Stimulated activated naive B cell treated with anti-CD40 and anti-IgM and Interleukin-4, amounts not matched to agents 10 μg/mL and 1 μg/mL and 100 μg/mL, for 72 hours (primary cell): ENCODE results near the gene MME.

ENCODE experiments used
- ATAC-seq, 2 donors: fragments of 150-1000 bp; cut with Tn5 transposase; replicated peaks; 2 replicates each; pipeline ENCODE4 v1.10.0; 2021; ENCODE audit warnings: moderate library complexity in 1 of 2
- DNase-seq: peaks from one replicate; pipeline ENCODE4 v3.0.0; 2021
- H3K27ac Mint-ChIP-seq: one replicate; pipeline ENCODE4 v1.8.0; 2022; ENCODE audit warnings: mild to moderate bottlenecking, mixed read lengths
- H3K27me3 Mint-ChIP-seq, 2 donors: one replicate each; pipeline ENCODE4 v1.8.0; 2022; ENCODE audit warnings: mixed read lengths in 2 of 2
- H3K36me3 Mint-ChIP-seq, 2 donors: one replicate each; pipeline ENCODE4 v1.8.0; 2022; ENCODE audit warnings: mixed read lengths in 2 of 2, mild to moderate bottlenecking in 1 of 2
- H3K4me1 Mint-ChIP-seq, 2 donors: one replicate each; pipeline ENCODE4 v1.8.0; 2022; ENCODE audit warnings: mixed read lengths in 2 of 2, mild to moderate bottlenecking in 1 of 2
- H3K4me3 Mint-ChIP-seq, 2 donors: one replicate each; pipeline ENCODE4 v1.8.0; 2022; ENCODE audit warnings: mild to moderate bottlenecking in 2 of 2, mixed read lengths in 2 of 2, moderate library complexity in 1 of 2
- H3K9me3 Mint-ChIP-seq, 2 donors: one replicate each; pipeline ENCODE4 v1.8.0; 2022; ENCODE audit warnings: mixed read lengths in 2 of 2, mild to moderate bottlenecking in 1 of 2

The MME gene

GRCh38 chr3:155070316-155070715 lies 9.8 kb upstream of the MME start:
- Mint-ChIP-seq H3K9me3 (peaks cover 2% of the 10 kb centered on the region in 2 donors), H3K4me1 (peaks cover 0 to 2% of the 10 kb centered on the region in 2 donors), H3K4me3 (no peak overlapping the region), H3K27ac (no peak overlapping the region), H3K27me3 (no peaks in the 10 kb centered on the region), H3K36me3 (no peaks in the 10 kb centered on the region)
- ATAC-seq (no peak), DNase-seq (no peak)

DNA sequence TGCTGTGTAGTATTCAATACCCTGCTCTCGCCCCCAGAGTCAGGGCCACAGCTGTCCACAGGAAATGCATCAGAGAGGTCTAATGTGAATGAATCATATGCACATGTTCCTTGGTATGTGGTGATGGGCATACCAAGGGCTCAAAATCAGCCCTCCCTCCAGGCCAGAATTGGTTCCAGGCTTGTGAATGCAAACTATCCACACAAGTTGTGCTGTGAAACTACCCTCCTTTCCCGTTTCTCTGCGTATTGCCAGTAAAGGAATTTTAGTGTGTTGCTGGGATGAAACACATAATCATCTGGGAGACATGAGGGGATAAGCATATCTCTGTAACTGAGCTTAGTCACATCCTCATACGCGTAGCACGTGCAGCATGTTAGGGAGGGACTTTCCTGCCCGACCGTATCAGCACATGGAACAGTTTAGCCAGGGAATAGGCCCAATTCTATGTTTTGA lies 9.2 kb upstream of the MME start:
- H3K4me1 Mint-ChIP-seq, result no peaks in the 10 kb centered on the region
- no peak for ATAC-seq
- H3K36me3 Mint-ChIP-seq, result no peaks in the 10 kb centered on the region
- no peak for DNase-seq
- H3K4me3 Mint-ChIP-seq, result no peak overlapping the region
- no peak overlapping the region for H3K27ac Mint-ChIP-seq
- H3K9me3 Mint-ChIP-seq, result peaks cover 6 to 8% of the 10 kb centered on the region in 2 donors
- no peaks in the 10 kb centered on the region for H3K27me3 Mint-ChIP-seq

- ATAC-seq, result no peak
- Mint-ChIP-seq H3K4me3 (no peak overlapping the region), H3K4me1 (peaks cover 4 to 15% of the 10 kb centered on the region in 2 donors), H3K27ac (no peak overlapping the region), H3K36me3 (no peaks in the 10 kb centered on the region), H3K9me3 (peaks cover 6 to 9% of the 10 kb centered on the region in 2 donors), H3K27me3 (peaks cover 7 to 17% of the 10 kb centered on the region in 2 donors)
- DNase-seq, result no peak
Observed at GRCh38 chr3:155075200-155075599, 4.9 kb upstream of the MME start.

GRCh38 chr3:155076888-155077287 lies 3.2 kb upstream of the MME start:
- no peak overlapping the region for H3K4me3 Mint-ChIP-seq
- H3K27ac Mint-ChIP-seq, result no peak overlapping the region
- H3K36me3 Mint-ChIP-seq, result no peaks in the 10 kb centered on the region
- no peak for ATAC-seq
- H3K27me3 Mint-ChIP-seq, result peaks cover 7 to 23% of the 10 kb centered on the region in 2 donors
- no peak for DNase-seq
- peaks cover 6 to 9% of the 10 kb centered on the region in 2 donors for H3K9me3 Mint-ChIP-seq
- peaks cover 6 to 27% of the 10 kb centered on the region in 2 donors for H3K4me1 Mint-ChIP-seq

DNA sequence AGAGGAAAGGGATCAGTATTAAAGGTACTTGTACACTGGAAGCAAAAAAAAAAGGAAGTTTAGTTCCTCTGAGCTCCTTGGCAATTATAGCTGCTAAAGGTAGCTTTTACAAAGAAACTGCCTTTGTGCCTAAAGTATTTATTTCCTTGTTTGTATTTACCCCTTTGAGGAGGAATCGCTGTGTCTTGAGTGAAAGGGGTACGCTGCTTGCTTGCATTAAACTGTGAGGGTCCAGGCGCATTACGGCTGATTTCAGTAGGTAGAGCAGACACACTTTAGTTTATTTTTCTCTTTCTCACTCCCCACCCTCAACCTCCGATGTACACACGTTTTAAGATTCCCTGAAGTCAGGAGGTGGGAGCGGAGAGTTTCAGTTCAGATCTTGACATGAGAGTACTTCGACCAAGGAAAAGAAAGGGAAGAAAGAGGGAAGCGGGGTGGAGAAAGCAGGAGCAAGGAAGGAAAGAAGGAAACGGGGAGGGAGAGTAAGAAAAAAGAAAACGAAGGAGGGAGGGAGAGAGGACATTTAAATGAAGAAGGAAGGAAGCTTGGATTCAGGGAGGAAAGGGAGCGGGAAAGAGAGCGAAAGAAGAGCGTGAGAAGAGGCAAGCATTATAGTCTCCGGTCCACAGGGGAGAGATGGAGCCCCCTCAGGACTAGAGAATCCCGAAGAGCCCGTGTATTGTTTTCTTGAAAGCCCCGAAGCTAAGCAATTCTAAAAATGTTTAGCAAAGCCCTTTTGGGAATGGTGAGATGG lies 1.2 kb upstream of the MME start:
- peak overlapping the region; percentile 86 to 87 for H3K4me3 Mint-ChIP-seq
- DNase-seq, result no peak

GRCh38 chr3:155079468-155079745 lies 712 bp upstream of the MME start:
- Mint-ChIP-seq H3K4me1 (peaks cover 6 to 28% of the 10 kb centered on the region in 2 donors), H3K27ac (no peak overlapping the region), H3K27me3 (peaks cover 7 to 23% of the 10 kb centered on the region in 2 donors), H3K36me3 (no peaks in the 10 kb centered on the region), H3K4me3 (peak overlapping the region; percentile 86 to 87), H3K9me3 (peaks cover 4 to 9% of the 10 kb centered on the region in 2 donors)
- ATAC-seq, result peak; percentile 61 to 69
- DNase-seq, result no peak

More for the DNA sequence above, 1.2 kb upstream of the MME start:
- ATAC-seq, result peak; percentile 28
- Mint-ChIP-seq H3K36me3 (no peaks in the 10 kb centered on the region), H3K27me3 (peaks cover 7 to 23% of the 10 kb centered on the region in 2 donors), H3K9me3 (peaks cover 4 to 9% of the 10 kb centered on the region in 2 donors), H3K27ac (no peak overlapping the region), H3K4me1 (peaks cover 6 to 28% of the 10 kb centered on the region in 2 donors)

GRCh38 chr3:155080692-155081091 lies 573 bp downstream of the MME start:
- Mint-ChIP-seq H3K4me3 (peak overlapping the region; percentile 86 to 87), H3K4me1 (peaks cover 6 to 28% of the 10 kb centered on the region in 2 donors), H3K27ac (no peak overlapping the region), H3K27me3 (peaks cover 7 to 23% of the 10 kb centered on the region in 2 donors), H3K36me3 (no peaks in the 10 kb centered on the region), H3K9me3 (peaks cover 2 to 3% of the 10 kb centered on the region in 2 donors)
- ATAC-seq, result no peak
- DNase-seq, result no peak

GRCh38 chr3:155083313-155083905 lies 3.3 kb downstream of the MME start:
- Mint-ChIP-seq H3K27ac (no peak overlapping the region), H3K9me3 (no peaks in the 10 kb centered on the region), H3K36me3 (peaks cover 0 to 2% of the 10 kb centered on the region in 2 donors), H3K4me3 (no peak overlapping the region), H3K4me1 (peaks cover 9 to 28% of the 10 kb centered on the region in 2 donors), H3K27me3 (peaks cover 7 to 18% of the 10 kb centered on the region in 2 donors)
- no peak for ATAC-seq
- no peak for DNase-seq

GRCh38 chr3:155084567-155084966 lies 4.4 kb downstream of the MME start:
- H3K4me3 Mint-ChIP-seq, result no peak overlapping the region
- ATAC-seq, result no peak
- H3K4me1 Mint-ChIP-seq, result peaks cover 5 to 20% of the 10 kb centered on the region in 2 donors
- no peak overlapping the region for H3K27ac Mint-ChIP-seq
- DNase-seq, result no peak
- peaks cover 0 to 2% of the 10 kb centered on the region in 2 donors for H3K36me3 Mint-ChIP-seq
- no peaks in the 10 kb centered on the region for H3K9me3 Mint-ChIP-seq
- peaks cover 0 to 13% of the 10 kb centered on the region in 2 donors for H3K27me3 Mint-ChIP-seq

DNA sequence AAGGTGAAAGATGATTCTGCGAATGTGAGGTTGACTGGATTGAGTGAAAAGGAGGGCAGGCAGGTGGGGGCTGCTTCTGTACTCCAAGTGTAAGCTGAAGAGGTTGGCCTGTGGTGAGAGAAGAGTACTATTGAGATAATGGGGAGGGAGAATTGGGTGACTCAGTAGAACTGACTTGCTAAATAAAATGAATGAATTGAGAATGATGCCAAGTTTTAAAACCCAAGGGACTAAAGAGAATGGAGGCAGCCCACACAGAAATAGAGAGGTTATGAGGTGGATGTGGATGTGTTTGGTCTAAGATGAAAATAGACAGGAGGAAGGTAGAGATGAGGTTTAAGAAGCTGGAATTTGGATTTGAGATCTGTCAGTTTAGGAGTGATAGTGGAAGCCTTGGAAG lies 5.9 kb downstream of the MME start:
- no peak for DNase-seq
- Mint-ChIP-seq H3K36me3 (peaks cover 0 to 2% of the 10 kb centered on the region in 2 donors), H3K4me1 (peaks cover 3 to 7% of the 10 kb centered on the region in 2 donors), H3K27me3 (no peaks in the 10 kb centered on the region), H3K4me3 (no peak overlapping the region), H3K27ac (no peak overlapping the region), H3K9me3 (no peaks in the 10 kb centered on the region)
- no peak for ATAC-seq

GRCh38 chr3:155088706-155089345 lies 8.7 kb downstream of the MME start:
- Mint-ChIP-seq H3K4me1 (peaks cover 3 to 9% of the 10 kb centered on the region in 2 donors), H3K27me3 (no peaks in the 10 kb centered on the region), H3K4me3 (no peak overlapping the region), H3K36me3 (peaks cover 0 to 2% of the 10 kb centered on the region in 2 donors), H3K27ac (no peak overlapping the region), H3K9me3 (no peaks in the 10 kb centered on the region)
- DNase-seq (no peak), ATAC-seq (no peak)

DNA sequence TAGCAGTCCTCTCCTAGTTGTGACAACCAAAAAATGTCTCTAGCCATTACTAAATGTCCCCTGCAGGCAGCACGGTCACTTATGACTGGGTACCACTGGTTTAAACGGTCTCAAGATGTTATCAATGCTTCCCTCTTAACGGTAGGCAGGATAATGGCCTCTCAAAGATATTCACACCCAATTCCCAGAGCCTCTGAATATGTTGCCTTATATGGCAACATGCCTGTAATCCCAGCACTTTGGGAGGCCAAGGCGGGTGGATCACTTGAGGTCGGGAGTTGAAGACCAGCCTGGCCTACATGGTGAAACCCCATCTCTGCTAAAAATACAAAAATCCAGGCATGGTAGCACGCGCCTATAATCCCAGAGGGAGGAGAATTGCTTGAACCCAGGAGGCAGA lies 9.4 kb downstream of the MME start:
- ATAC-seq, result no peak
- Mint-ChIP-seq H3K9me3 (no peaks in the 10 kb centered on the region), H3K36me3 (peaks cover 0 to 2% of the 10 kb centered on the region in 2 donors), H3K27ac (no peak overlapping the region), H3K27me3 (no peaks in the 10 kb centered on the region), H3K4me1 (peaks cover 3 to 16% of the 10 kb centered on the region in 2 donors), H3K4me3 (no peak overlapping the region)
- no peak for DNase-seq

DNA sequence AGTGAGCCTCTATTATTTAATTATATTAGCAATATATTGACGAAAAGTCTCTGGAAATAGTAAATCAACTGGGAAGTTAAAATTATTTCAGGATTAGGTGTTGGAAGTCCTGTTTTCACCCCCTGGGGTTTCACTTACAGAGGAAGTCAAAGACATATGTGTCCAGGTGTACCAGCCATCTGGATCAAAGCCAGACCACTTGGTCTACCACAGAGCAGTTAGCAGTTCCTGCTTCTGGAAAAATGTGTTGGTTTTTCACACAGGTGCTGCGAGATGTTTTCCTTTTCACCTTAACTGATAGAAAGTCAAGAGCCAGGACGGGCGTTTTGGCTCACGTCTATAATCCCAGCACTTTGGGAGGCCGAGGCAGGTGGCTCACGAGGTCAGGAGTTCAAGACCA lies 13.1 kb downstream of the MME start:
- H3K36me3 Mint-ChIP-seq, result peaks cover 0 to 2% of the 10 kb centered on the region in 2 donors
- no peak for DNase-seq
- no peaks in the 10 kb centered on the region for H3K27me3 Mint-ChIP-seq
- ATAC-seq, result peak in 1 of 2 donors; percentile 31
- H3K27ac Mint-ChIP-seq, result no peak overlapping the region
- H3K9me3 Mint-ChIP-seq, result peaks cover 0 to 3% of the 10 kb centered on the region in 2 donors
- peaks cover 0 to 20% of the 10 kb centered on the region in 2 donors for H3K4me1 Mint-ChIP-seq
- no peak overlapping the region for H3K4me3 Mint-ChIP-seq

GRCh38 chr3:155096303-155097008 lies 16.3 kb downstream of the MME start:
- H3K4me3 Mint-ChIP-seq, result no peak overlapping the region
- peaks cover 0 to 11% of the 10 kb centered on the region in 2 donors for H3K9me3 Mint-ChIP-seq
- ATAC-seq (no peak), DNase-seq (no peak)
- H3K4me1 Mint-ChIP-seq, result peaks cover 0 to 31% of the 10 kb centered on the region in 2 donors
- H3K36me3 Mint-ChIP-seq, result peaks cover 0 to 6% of the 10 kb centered on the region in 2 donors
- no peak overlapping the region for H3K27ac Mint-ChIP-seq
- H3K27me3 Mint-ChIP-seq, result no peaks in the 10 kb centered on the region
